ENCODE data around the gene LAT.

- TF ChIP-seq CTCF (IDR thresholded peaks at IDR 0.05; ENCODE audit: insufficient read depth, low read length) (no peak), REST (IDR thresholded peaks at IDR 0.05; ENCODE audit: insufficient replicate concordance, low read depth) (no peak)
These were observed 24.4 kb downstream of the LAT start for GRCh38 chr16:29009050-29009837.

Data from HL-60 (cell line).